ENCODE measurements around the gene CORO2A. TPM values are rescaled to one million over a fixed set of nuclear protein-coding genes. Genes with fewer than 3 reads are reported as not detected.

The CORO2A gene
- total and polyA plus RNA-seq, 2 of the 13 experiments (the other 11 are each of a cell fraction or from before 2014, with no cell fraction given), result 14.4 to 15.3 TPM

- no peak for TF ChIP-seq HNF1A (IDR thresholded peaks at IDR 0.05; ENCODE audit: low read depth)
- TF ChIP-seq HNF1A (CRISPR knock-in tag; IDR thresholded peaks at IDR 0.05; ENCODE audit: borderline replicate concordance), result no peak
- TF ChIP-seq ZNF143 (CRISPR knock-in tag; IDR thresholded peaks at IDR 0.05), result no peak
- TF ChIP-seq PRMT3 (CRISPR knock-in tag; IDR thresholded peaks at IDR 0.05; ENCODE audit: borderline replicate concordance, low read depth), result no peak
- no peak for TF ChIP-seq ZNF615 (CRISPR knock-in tag; IDR thresholded peaks at IDR 0.05; ENCODE audit: borderline replicate concordance)
- no peak for TF ChIP-seq ZNF672 (CRISPR knock-in tag; IDR thresholded peaks at IDR 0.05)
- no peak for TF ChIP-seq ZFP41 (CRISPR knock-in tag; IDR thresholded peaks at IDR 0.05; ENCODE audit: borderline replicate concordance)
- TF ChIP-seq HMGA1 (CRISPR knock-in tag; conservative IDR thresholded peaks at IDR 0.05), result no peak
- TF ChIP-seq CENPT (CRISPR knock-in tag; IDR thresholded peaks at IDR 0.05; ENCODE audit: low read depth), result no peak
- no peak for TF ChIP-seq ETS1 (CRISPR knock-in tag; IDR thresholded peaks at IDR 0.05)
- TF ChIP-seq MIER2 (CRISPR knock-in tag; IDR thresholded peaks at IDR 0.05), result no peak
- no peak for TF ChIP-seq ZNF572 (CRISPR knock-in tag; IDR thresholded peaks at IDR 0.05)
- TF ChIP-seq NCOA1 (CRISPR knock-in tag; IDR thresholded peaks at IDR 0.05), result no peak
- no peak; the same call in 1 of the 2 replicates for TF ChIP-seq GPN1 (CRISPR knock-in tag; IDR thresholded peaks at IDR 0.05; ENCODE audit: borderline replicate concordance)
- TF ChIP-seq SRF (IDR thresholded peaks at IDR 0.05; ENCODE audit: low read depth, low read length), result no peak
- TF ChIP-seq THRA (CRISPR knock-in tag; IDR thresholded peaks at IDR 0.05; ENCODE audit: borderline replicate concordance), result 0 out of 2 replicates have a peak, but pooled peaks have one; percentile 38
- no peak for TF ChIP-seq ZFYVE20 (CRISPR knock-in tag; IDR thresholded peaks at IDR 0.05; ENCODE audit: borderline replicate concordance, low read depth)
- no peak for TF ChIP-seq ZNF557 (CRISPR knock-in tag; IDR thresholded peaks at IDR 0.05)
- no peak for TF ChIP-seq CHCHD3 (CRISPR knock-in tag; IDR thresholded peaks at IDR 0.05)
- peak; percentile 45 to 80; a peak in 3 of 4 replicates for TF ChIP-seq POLR2A (IDR thresholded peaks at IDR 0.05; ENCODE audit: insufficient read depth in 1 of 2, low read depth in 2 of 2, low read length in 2 of 2)
- TF ChIP-seq ZNF18 (CRISPR knock-in tag; IDR thresholded peaks at IDR 0.05; ENCODE audit: insufficient replicate concordance), result peak; percentile 81
- TF ChIP-seq ARNT (IDR thresholded peaks at IDR 0.05), result no peak
- peak; percentile 64 for TF ChIP-seq ESRRA (CRISPR knock-in tag; IDR thresholded peaks at IDR 0.05; ENCODE audit: low read depth)
These were observed at the start of gene CORO2A (continued) for GRCh38 chr9:98192503-98193335.

Data from HepG2 (cell line).